Heart left ventricle (tissue), 16 donors: ENCODE results near the gene POLR2C. TPM values are rescaled to one million over a fixed set of nuclear protein-coding genes. Genes with fewer than 3 reads are reported as not detected.
A peak's percentile ranks its signal among the peaks of the same experiment; 100 is the strongest.

Experiments
- ATAC-seq, 4 donors: fragments of 200-7000 bp; cut with Tn5 transposase; one replicate each; pipeline ENCODE4 v1.9.1; 2020 to 2022; ENCODE audit warnings: moderate library complexity in 4 of 4, mild to moderate bottlenecking in 3 of 4, moderate number of reproducible peaks in 1 of 4
- DNase-seq, 5 donors: peaks; one replicate each; pipeline ENCODE4 v3.0.0-alpha.2; 2020
- H3K27ac ChIP-seq, 12 donors: fragments of 200-600 bp; sonication (generic) in 4 of 12; one replicate each; pipeline versions ENCODE4 v1.5.0 to v1.8.0; 2016 to 2022; ENCODE audit warnings: mild to moderate bottlenecking in 2 of 12
- H3K27me3 ChIP-seq, 9 donors: fragments of 200-600 bp; sonication (generic) in 2 of 9; one replicate each; pipeline versions ENCODE4 v1.5.1 to v1.8.0; 2016 to 2022; ENCODE audit warnings: mild to moderate bottlenecking in 3 of 9
- H3K36me3 ChIP-seq, 9 donors: fragments of 200-600 bp; sonication (generic) in 2 of 9; one replicate each; pipeline versions ENCODE4 v1.5.0 to v1.8.0; 2018 to 2022; ENCODE audit warnings: mild to moderate bottlenecking in 2 of 9
- H3K4me1 ChIP-seq, 12 donors: fragments of 200-600 bp; sonication (generic) in 4 of 12; one replicate each; pipeline versions ENCODE4 v1.5.0 to v1.8.0; 2016 to 2022; ENCODE audit warnings: mild to moderate bottlenecking in 3 of 12
- H3K4me3 ChIP-seq, 12 donors: fragments of 200-600 bp; sonication (generic) in 4 of 12; one replicate each; pipeline versions ENCODE4 v1.5.0 to v1.8.0; 2017 to 2022; ENCODE audit warnings: mild to moderate bottlenecking in 9 of 12, moderate library complexity in 4 of 12
- H3K9me3 ChIP-seq, 12 donors: fragments of 200-600 bp; sonication (generic) in 4 of 12; one replicate each; pipeline versions ENCODE4 v1.5.0 to v1.8.0; 2016 to 2022; ENCODE audit warnings: mild to moderate bottlenecking in 1 of 12
- CTCF ChIP-seq, 12 donors: fragments of 200-600 bp; sonication (generic) in 4 of 12; IDR thresholded peaks; one replicate each; pipeline versions ENCODE4 v1.5.0 to v1.8.0; 2018 to 2022; ENCODE audit warnings: antibody characterized with exemption in 12 of 12, mild to moderate bottlenecking in 5 of 12
- POLR2A ChIP-seq, 2 donors: fragments of 450-650 bp; IDR thresholded peaks; one replicate each; pipeline ENCODE4 v1.6.1; 2017; ENCODE audit warnings: antibody characterized with exemption in 2 of 2, mild to moderate bottlenecking in 2 of 2, moderate library complexity in 2 of 2
- whole genome bisulfite sequencing, 4 donors: extraction: QIAGEN DNeasy Blood & Tissue Kit in 2 of 4; methylation state at CpG; one replicate each; pipeline versions ENCODE4 v1.1.5 to v1.1.7; 2013 to 2018; 5-methylcytosine and 5-hydroxymethylcytosine counted together
- intact Hi-C, 10 donors: fragments of 100-400 bp; cut with DNase I; formaldehyde crosslinking; loops; one replicate each; pipeline versions ENCODE4 v1.11.1 to v1.14.2; 2022
- polyA plus RNA-seq, 2 donors: library from polyadenylated mRNA; stranded (reverse); fragments of 200-250 nt; gene quantifications; one replicate each; pipeline ENCODE4 v1.2.3, GENCODE V29; 2013
- total RNA-seq, 9 donors: library from RNA; depleted of rRNA in 2 of 9; stranded (reverse); fragments of >200 nt in 2 of 9; fragmentation: NEBNext Ultra II Directional in 3 of 9; extraction: Animal tissue kit (Norgen Biotek cat#: 25700) in 3 of 9; gene quantifications; one replicate each; pipeline versions ENCODE4 v1.1.0 to v1.2.4, GENCODE V29; 2016 to 2023
- donor health status: ischemic (EF 13 %, LVEDD 7.1; RV severe dilation, severe dysfunction).
- donor health status: healthy with polysubstance abuse.
- donor health status: DM: no; HTN: yes; CAD: no.
- donor health status: DM: no; HTN: no; CAD: no.
- donor health status: ischemic (EF 25% LVEDD 6.9; RV normal size, moderate dysfunction).
- donor health status: ischemic (EF 25% LVEDD 5.7; RV mildly dilated, moderate dysfunction).
- donor health status: healthy.
- donor health status: DM: yes; HTN: yes; CAD: no.
- donor health status: ischemic (EF 35%, LVEDD 5.7; RV mildly dilated, moderate dysfunction).
- donor health status: nonischemic (EF 11% LVEDD 7.7; RV severe dilation, severe dysfunction).
- donor health status: DM: yes; HTN: yes; CAD: no.
- donor health status: PGD.
- donor health status: ischemic (EF 29% LVEDD 5.4; RV normal size, mild dysfunction).
- donor health status: nonischemic (EF 23%, LVEDD 6.1; RV moderate dilation, normal function).

POLR2C gene
- total and polyA plus RNA-seq, 11 donors: 19.9 to 99.8 (median 48.7) TPM

DNA sequence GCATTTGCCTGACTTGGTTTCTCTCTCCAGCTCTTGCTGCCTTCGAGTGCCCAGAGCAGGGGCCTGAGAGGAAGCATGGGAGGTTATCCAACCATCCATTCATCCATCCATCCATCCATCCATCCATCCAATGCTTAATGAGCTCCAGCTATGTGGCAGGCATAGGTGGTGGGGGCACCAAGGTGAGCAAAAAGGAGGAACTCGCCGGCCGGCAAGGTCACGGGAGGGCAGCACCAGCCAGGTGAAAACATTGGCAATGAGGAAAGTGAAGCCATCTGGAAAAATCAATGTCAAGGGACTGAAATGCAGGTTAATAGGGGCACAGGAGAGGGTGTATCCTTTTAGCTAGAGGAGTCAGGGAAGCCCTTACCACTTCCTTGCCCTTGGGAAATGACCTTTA, 42.0 kb downstream of the POLR2C start:
- H3K27ac ChIP-seq: no peak overlapping the region
- H3K27me3 ChIP-seq: no peaks in the 10 kb centered on the region
- 80 to 90% (median 86%) methylated on average over 5 of the region's 5 CpGs for WGBS, 4 donors
- intact Hi-C loops: no loop called here
- TF ChIP-seq CTCF (IDR thresholded peaks at IDR 0.05) (no peak), POLR2A (IDR thresholded peaks at IDR 0.05) (no peak)
- H3K36me3 ChIP-seq: no peaks in the 10 kb centered on the region
- H3K9me3 ChIP-seq: no peaks in the 10 kb centered on the region
- ATAC-seq: no peak
- DNase-seq: no peak
- peaks cover 0 to 9% (median 0%) of the 10 kb centered on the region in 12 donors for H3K4me1 ChIP-seq
- no peak overlapping the region for H3K4me3 ChIP-seq

DNA sequence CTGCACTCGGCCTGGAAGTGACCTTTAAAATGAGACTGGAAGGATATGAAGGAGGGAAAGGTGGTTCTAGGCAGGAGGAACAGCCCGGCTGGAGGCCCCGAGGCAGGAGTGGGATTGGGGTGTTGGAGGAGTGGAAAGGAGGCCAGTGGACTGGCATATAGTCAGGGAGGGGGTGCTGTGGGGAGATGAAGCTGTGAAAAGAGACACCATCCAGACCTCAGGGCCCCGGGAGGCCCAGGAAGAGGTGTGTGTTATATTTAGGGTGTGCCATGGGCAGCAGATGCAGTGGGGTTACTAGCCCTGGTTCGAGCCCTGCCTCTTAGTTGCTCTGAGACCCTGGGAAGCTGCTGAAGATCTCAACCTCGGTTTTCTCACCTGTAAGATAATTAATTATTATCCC, 42.7 kb downstream of the POLR2C start:
- no peak for TF ChIP-seq CTCF (IDR thresholded peaks at IDR 0.05)
- TF ChIP-seq POLR2A (IDR thresholded peaks at IDR 0.05): no peak
- Histone ChIP-seq H3K4me3 (no peak overlapping the region), H3K27ac (no peak overlapping the region), H3K36me3 (no peaks in the 10 kb centered on the region), H3K4me1 (peaks cover 0 to 16% (median 0%) of the 10 kb centered on the region in 12 donors), H3K9me3 (no peaks in the 10 kb centered on the region), H3K27me3 (no peaks in the 10 kb centered on the region)
- DNase-seq (peak in 2 of 5 donors; percentile 11 to 17), ATAC-seq (no peak)
- 82 to 85% (median 83%) methylated on average over 6 of the region's 6 CpGs for WGBS, 4 donors
- intact Hi-C loops: no loop called here

GRCh38 chr16:57507136-57508034, 44.9 kb downstream of the POLR2C start:
- Histone ChIP-seq H3K4me1 (peaks cover 0 to 22% (median 0%) of the 10 kb centered on the region in 12 donors), H3K27me3 (no peaks in the 10 kb centered on the region), H3K9me3 (no peaks in the 10 kb centered on the region), H3K27ac (no peak overlapping the region), H3K36me3 (peaks cover 0 to 8% (median 2%) of the 10 kb centered on the region in 9 donors), H3K4me3 (no peak overlapping the region)
- DNase-seq (peak in 1 of 5 donors; percentile 42), ATAC-seq (peak in 1 of 4 donors; percentile 69)
- 60 to 67% (median 65%) methylated on average over 12 to 13 of the region's 13 CpGs for WGBS, 4 donors
- no peak for TF ChIP-seq CTCF (IDR thresholded peaks at IDR 0.05)
- no peak for TF ChIP-seq POLR2A (IDR thresholded peaks at IDR 0.05)
- intact Hi-C loops: no loop called here

DNA sequence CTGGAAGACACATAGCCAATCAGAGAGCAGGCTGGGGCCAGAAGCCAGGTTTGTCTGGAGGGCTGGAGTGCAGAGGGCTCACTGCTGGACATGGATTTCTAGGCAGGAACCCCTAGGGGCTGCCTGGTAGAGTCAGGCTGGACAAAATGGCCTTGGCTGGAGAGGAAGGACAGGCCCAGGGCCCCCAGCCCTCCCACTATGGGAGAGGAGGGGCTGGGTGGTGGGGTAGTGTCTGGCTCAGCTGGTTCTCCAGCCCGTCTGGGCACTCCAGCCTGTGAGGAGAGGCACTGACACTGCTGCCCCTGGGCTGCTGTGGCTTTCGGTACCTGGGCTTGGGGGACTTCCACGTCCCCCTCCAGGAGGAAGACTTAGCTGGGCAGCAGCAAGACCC, 45.6 kb downstream of the POLR2C start:
- Histone ChIP-seq H3K9me3 (no peaks in the 10 kb centered on the region), H3K27ac (no peak overlapping the region), H3K4me1 (peaks cover 0 to 22% (median 0%) of the 10 kb centered on the region in 12 donors), H3K4me3 (no peak overlapping the region), H3K36me3 (peaks cover 0 to 14% (median 3%) of the 10 kb centered on the region in 9 donors), H3K27me3 (no peaks in the 10 kb centered on the region)
- DNase-seq (no peak), ATAC-seq (no peak)
- WGBS, 4 donors: 94 to 96% (median 95%) methylated on average over 3 of the region's 3 CpGs; no CpG with 5 or more reads in 1 of the 4 donors
- no peak for TF ChIP-seq POLR2A (IDR thresholded peaks at IDR 0.05)
- no peak for TF ChIP-seq CTCF (IDR thresholded peaks at IDR 0.05)
- intact Hi-C loops: no loop called here
